DND-41 (cell line): ENCODE data around the gene MIPEP.
A peak's percentile ranks its signal among the peaks of the same experiment; 100 is the strongest.
"Not testable (repeated sequence)": the region's sequence is repeated elsewhere in the genome, so short reads cannot be mapped to it uniquely, and the experiment has no call there.

Source experiments
- ATAC-seq: fragments of 200-7000 bp; cut with Tn5 transposase; 3 replicates; pipeline ENCODE4 v1.9.1; 2021; ENCODE audit warnings: low read depth; ENCODE audit not compliant: insufficient read depth
- DNase-seq: peaks from one replicate; pipeline ENCODE4 v3.0.0-alpha.2; 2020
- H2AFZ ChIP-seq: 2 replicates; pipeline ENCODE4 v1.6.0; 2012; ENCODE audit warnings: low read depth, low read length
- H3K27ac ChIP-seq: 2 replicates; pipeline ENCODE4 v1.5.1; 2012; ENCODE audit warnings: low read length, inconsistent platforms
- H3K27me3 ChIP-seq: fragments of 200-600 bp; sonication (generic); 2 replicates; pipeline ENCODE4 v1.6.0; 2012; ENCODE audit warnings: low read length, mild to moderate bottlenecking, inconsistent platforms; ENCODE audit not compliant: insufficient read depth, poor library complexity
- H3K36me3 ChIP-seq: 2 replicates; pipeline ENCODE4 v1.5.1; 2012; ENCODE audit warnings: low read length, inconsistent platforms; ENCODE audit not compliant: insufficient read depth
- H3K4me1 ChIP-seq: 2 replicates; pipeline ENCODE4 v1.5.1; 2012; ENCODE audit warnings: mild to moderate bottlenecking, low read length; ENCODE audit not compliant: insufficient read depth
- H3K4me2 ChIP-seq: 2 replicates; pipeline ENCODE4 v1.6.0; 2012; ENCODE audit warnings: mild to moderate bottlenecking, moderate library complexity, low read length, inconsistent platforms; ENCODE audit not compliant: insufficient read depth
- H3K4me3 ChIP-seq, 2 experiments: fragments of 200-600 bp in 1 of 2; shearing (Covaris generic) in 1 of 2; 2 replicates each; pipeline ENCODE4 v1.5.1; 2012 to 2016; ENCODE audit warnings: inconsistent platforms in 2 of 2, low read length in 2 of 2, mild to moderate bottlenecking in 2 of 2, low read depth in 1 of 2, moderate library complexity in 1 of 2
- H3K79me2 ChIP-seq: 2 replicates; pipeline ENCODE4 v1.6.0; 2012; ENCODE audit warnings: low read length, inconsistent platforms; ENCODE audit not compliant: insufficient read depth
- H3K9ac ChIP-seq: 2 replicates; pipeline ENCODE4 v1.6.0; 2012; ENCODE audit warnings: low read depth, mild to moderate bottlenecking, inconsistent platforms, low read length, moderate library complexity
- H3K9me3 ChIP-seq: 2 replicates; pipeline ENCODE4 v1.5.1; 2012; ENCODE audit warnings: low read length, moderate library complexity, mild to moderate bottlenecking, inconsistent platforms; ENCODE audit not compliant: insufficient read depth, severe bottlenecking
- H4K20me1 ChIP-seq: 2 replicates; pipeline ENCODE4 v1.6.0; 2012; ENCODE audit warnings: low read length; ENCODE audit not compliant: insufficient read depth
- CTCF ChIP-seq: IDR thresholded peaks from 2 replicates; pipeline ENCODE4 v1.5.1; 2012; ENCODE audit warnings: borderline replicate concordance, low read length, moderate library complexity, mild to moderate bottlenecking; ENCODE audit not compliant: poor library complexity, severe bottlenecking; ENCODE audit errors: extremely low read depth
- EZH2 ChIP-seq: IDR thresholded peaks from 3 replicates; pipeline ENCODE4 v1.6.1; 2012; ENCODE audit warnings: borderline replicate concordance, low read depth, mild to moderate bottlenecking, moderate library complexity, low read length, inconsistent platforms; ENCODE audit not compliant: severe bottlenecking

Gene MIPEP

GRCh38 chr13:23889615-23890607 lies 711 bp upstream of the MIPEP start:
- H3K9ac ChIP-seq, result peak overlapping the region; percentile 70
- DNase-seq (no peak), ATAC-seq (no peak)
- peak overlapping the region; percentile 94 for H3K4me2 ChIP-seq
- peaks cover 4% of the 10 kb centered on the region; the same call in 1 of the 2 replicates for H3K79me2 ChIP-seq
- no peaks in the 10 kb centered on the region for H3K9me3 ChIP-seq
- peak overlapping the region; percentile 64 for H3K27ac ChIP-seq
- no peaks in the 10 kb centered on the region for H3K27me3 ChIP-seq
- peaks cover 29% of the 10 kb centered on the region for H3K4me1 ChIP-seq
- H4K20me1 ChIP-seq, result no peaks in the 10 kb centered on the region
- TF ChIP-seq CTCF, result peak; percentile 47
- no peak for TF ChIP-seq EZH2
- H3K36me3 ChIP-seq, result peaks cover 3% of the 10 kb centered on the region; the same call in 1 of the 2 replicates
- peak overlapping the region; percentile 94 for H2AFZ ChIP-seq
- H3K4me3 ChIP-seq, result peak overlapping the region; percentile 62 to 97; a peak in 3 of 4 replicates

- not testable (repeated sequence) for H3K27me3 ChIP-seq, H3K27ac ChIP-seq, ATAC-seq, H2AFZ ChIP-seq, H3K79me2 ChIP-seq, H4K20me1 ChIP-seq, DNase-seq, H3K9me3 ChIP-seq, H3K4me3 ChIP-seq, H3K9ac ChIP-seq, H3K4me2 ChIP-seq
- Histone ChIP-seq H3K36me3 (peaks cover 17% of the 10 kb centered on the region; the same call in 1 of the 2 replicates), H3K4me1 (peaks cover 18% of the 10 kb centered on the region)
Measured at GRCh38 chr13:23884361-23884760, 4.8 kb downstream of the MIPEP start.

DNA sequence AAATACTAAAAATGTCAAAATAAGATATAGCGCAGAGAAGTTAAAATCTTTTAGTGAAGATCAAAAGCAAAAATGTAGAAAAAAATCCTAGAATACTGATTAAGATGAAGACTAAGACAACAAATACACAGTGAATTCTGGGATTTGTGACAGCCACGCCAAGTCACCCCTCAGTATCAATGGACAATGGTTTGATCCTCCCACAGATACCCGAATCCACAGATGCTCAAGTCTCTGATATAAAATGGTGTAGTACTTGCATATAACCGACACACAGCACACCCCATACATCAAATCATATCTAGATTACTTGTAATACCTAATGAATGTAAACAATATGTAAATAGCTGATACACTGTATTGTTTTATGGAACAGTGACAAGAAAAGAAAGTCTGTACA lies 5.9 kb downstream of the MIPEP start:
- no peaks in the 10 kb centered on the region for H4K20me1 ChIP-seq
- peaks cover 3% of the 10 kb centered on the region; the same call in 1 of the 2 replicates for H3K79me2 ChIP-seq
- ATAC-seq (no peak), DNase-seq (no peak)
- no peak overlapping the region for H3K27ac ChIP-seq
- no peak overlapping the region for H3K4me3 ChIP-seq
- H3K4me2 ChIP-seq, result no peak overlapping the region
- no peak overlapping the region for H3K9ac ChIP-seq
- H3K27me3 ChIP-seq, result no peaks in the 10 kb centered on the region
- no peak overlapping the region for H2AFZ ChIP-seq
- TF ChIP-seq EZH2 (no peak), CTCF (no peak)
- H3K4me1 ChIP-seq, result peaks cover 14% of the 10 kb centered on the region
- H3K9me3 ChIP-seq, result no peaks in the 10 kb centered on the region
- H3K36me3 ChIP-seq, result peaks cover 17% of the 10 kb centered on the region; the same call in 1 of the 2 replicates

GRCh38 chr13:23881402-23881800 lies 7.8 kb downstream of the MIPEP start:
- not testable (repeated sequence) for H3K9ac ChIP-seq, H4K20me1 ChIP-seq, H3K27me3 ChIP-seq, DNase-seq, H3K4me2 ChIP-seq, H2AFZ ChIP-seq, H3K27ac ChIP-seq, H3K4me1 ChIP-seq, H3K79me2 ChIP-seq, H3K4me3 ChIP-seq, ATAC-seq, H3K9me3 ChIP-seq
- H3K36me3 ChIP-seq, result peaks cover 17% of the 10 kb centered on the region; the same call in 1 of the 2 replicates

DNA sequence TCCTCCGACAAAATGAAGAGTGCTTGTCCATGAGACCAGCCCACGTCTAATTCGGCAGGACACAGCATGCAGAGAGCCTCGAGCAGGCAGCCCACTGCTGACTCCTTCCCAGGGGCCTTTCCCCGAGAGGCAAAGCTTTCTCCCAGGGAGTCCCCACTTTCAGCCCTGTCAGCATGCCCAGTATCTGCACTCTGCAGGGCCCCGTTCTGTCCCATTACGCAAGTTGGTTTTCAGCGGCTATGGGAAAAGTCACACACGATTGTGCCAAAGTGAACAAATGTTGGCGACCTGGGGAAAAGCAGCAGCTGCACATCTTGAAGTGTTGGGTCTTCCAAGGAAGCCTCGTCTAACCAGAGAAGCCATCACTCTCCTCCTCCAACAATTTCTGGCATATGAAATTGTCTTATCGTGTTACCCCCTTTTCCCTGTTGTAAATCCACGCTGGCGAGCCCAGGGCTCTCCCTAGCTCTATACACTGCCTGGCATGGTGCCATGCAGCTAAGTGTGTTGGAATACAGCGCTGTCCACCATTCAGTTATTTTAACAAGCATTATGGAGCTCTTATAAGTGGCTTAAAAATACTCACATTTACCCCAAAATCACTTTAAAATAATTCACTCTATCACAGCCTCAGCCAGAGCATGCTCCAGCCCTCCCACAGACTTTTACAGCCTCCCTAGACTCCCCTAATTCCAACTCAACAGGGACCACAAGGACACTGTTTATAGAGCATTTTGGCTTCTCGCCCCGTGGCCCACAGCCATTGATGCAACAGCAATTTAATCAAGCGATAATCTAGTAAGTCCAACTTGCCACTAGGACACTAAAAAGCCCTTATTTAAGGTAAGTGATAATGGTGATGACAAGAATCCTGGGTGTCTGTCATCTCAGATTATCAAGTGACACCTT lies 8.5 kb downstream of the MIPEP start:
- not testable (repeated sequence) for H3K79me2 ChIP-seq, DNase-seq, H4K20me1 ChIP-seq, ATAC-seq, H3K9ac ChIP-seq, H3K4me1 ChIP-seq, H2AFZ ChIP-seq, H3K4me3 ChIP-seq, H3K4me2 ChIP-seq, H3K27me3 ChIP-seq, H3K27ac ChIP-seq, H3K9me3 ChIP-seq
- H3K36me3 ChIP-seq, result peaks cover 17% of the 10 kb centered on the region; the same call in 1 of the 2 replicates
